ENCODE measurements around the gene NENF.

GRCh38 chr1:212473729-212474128 is 41.0 kb downstream of the NENF start:
- TF ChIP-seq CTCF (conservative IDR thresholded peaks at IDR 0.05; ENCODE audit: low read length) (no peak), EZH2phosphoT487 (IDR thresholded peaks at IDR 0.05; ENCODE audit: borderline replicate concordance) (no peak)
